GM19395 (cell line): ENCODE data around the gene GCM1.

Experiments
- ATAC-seq: cut with Tn5 transposase; IDR thresholded peaks from one replicate; pipeline ENCODE4 v1.9.1; 2021; ENCODE audit warnings: mild to moderate bottlenecking, moderate library complexity; ENCODE audit not compliant: unreplicated experiment

The GCM1 gene

GRCh38 chr6:53154071-53154470 lies 5.4 kb upstream of the GCM1 start:
- no peak for ATAC-seq

- ATAC-seq, result no peak
These were observed 3.9 kb upstream of the GCM1 start for GRCh38 chr6:53152576-53152975.

- no peak for ATAC-seq
These were observed 3.0 kb upstream of the GCM1 start for GRCh38 chr6:53151676-53152075.

GRCh38 chr6:53144802-53145201 lies 3.8 kb downstream of the GCM1 start:
- no peak for ATAC-seq

GRCh38 chr6:53143710-53144109 lies 4.9 kb downstream of the GCM1 start:
- ATAC-seq, result no peak

- no peak for ATAC-seq
These were observed 5.8 kb downstream of the GCM1 start for GRCh38 chr6:53142810-53143209.

GRCh38 chr6:53139841-53140413 lies 8.7 kb downstream of the GCM1 start:
- no peak for ATAC-seq

- no peak for ATAC-seq
These were observed 12.5 kb downstream of the GCM1 start for GRCh38 chr6:53136000-53136609.

- ATAC-seq, result no peak
These were observed 13.9 kb downstream of the GCM1 start for GRCh38 chr6:53134601-53135235.

GRCh38 chr6:53133961-53134360 lies 14.7 kb downstream of the GCM1 start:
- ATAC-seq, result no peak

- ATAC-seq, result no peak
These were observed 17.9 kb downstream of the GCM1 start for GRCh38 chr6:53130569-53131290.

GRCh38 chr6:53128842-53129241 lies 19.8 kb downstream of the GCM1 start:
- no peak for ATAC-seq

GRCh38 chr6:53125276-53125675 lies 23.4 kb downstream of the GCM1 start:
- ATAC-seq, result no peak

- ATAC-seq, result no peak
These were observed 24.4 kb downstream of the GCM1 start for GRCh38 chr6:53124131-53124800.

- no peak for ATAC-seq
These were observed 28.8 kb downstream of the GCM1 start for GRCh38 chr6:53119772-53120409.

- ATAC-seq, result no peak
These were observed 29.3 kb downstream of the GCM1 start for GRCh38 chr6:53119349-53119748.

- ATAC-seq, result no peak
These were observed 32.9 kb downstream of the GCM1 start for GRCh38 chr6:53115741-53116140.

GRCh38 chr6:53115113-53115512 lies 33.5 kb downstream of the GCM1 start:
- ATAC-seq, result no peak

GRCh38 chr6:53113742-53114141 lies 34.9 kb downstream of the GCM1 start:
- no peak for ATAC-seq

- ATAC-seq, result no peak
These were observed 35.8 kb downstream of the GCM1 start for GRCh38 chr6:53112871-53113270.

- ATAC-seq, result no peak
These were observed 36.2 kb downstream of the GCM1 start for GRCh38 chr6:53112404-53112803.
